GM18519 (cell line): ENCODE data around the gene TEKT1.
"Not testable (repeated sequence)": the region's sequence is repeated elsewhere in the genome, so short reads cannot be mapped to it uniquely, and the experiment has no call there.

Experiments used
- ATAC-seq: cut with Tn5 transposase; IDR thresholded peaks from one replicate; pipeline ENCODE4 v1.9.1; 2021; ENCODE audit warnings: mild to moderate bottlenecking, moderate library complexity; ENCODE audit not compliant: unreplicated experiment, low FRiP score

The TEKT1 gene

GRCh38 chr17:6831661-6832263 lies at the start of gene TEKT1:
Gene TEKT1 (minus strand): TSS chr17:6831729. CDS start chr17:6830376, 1,353 bp downstream.
- ATAC-seq, result no peak

DNA sequence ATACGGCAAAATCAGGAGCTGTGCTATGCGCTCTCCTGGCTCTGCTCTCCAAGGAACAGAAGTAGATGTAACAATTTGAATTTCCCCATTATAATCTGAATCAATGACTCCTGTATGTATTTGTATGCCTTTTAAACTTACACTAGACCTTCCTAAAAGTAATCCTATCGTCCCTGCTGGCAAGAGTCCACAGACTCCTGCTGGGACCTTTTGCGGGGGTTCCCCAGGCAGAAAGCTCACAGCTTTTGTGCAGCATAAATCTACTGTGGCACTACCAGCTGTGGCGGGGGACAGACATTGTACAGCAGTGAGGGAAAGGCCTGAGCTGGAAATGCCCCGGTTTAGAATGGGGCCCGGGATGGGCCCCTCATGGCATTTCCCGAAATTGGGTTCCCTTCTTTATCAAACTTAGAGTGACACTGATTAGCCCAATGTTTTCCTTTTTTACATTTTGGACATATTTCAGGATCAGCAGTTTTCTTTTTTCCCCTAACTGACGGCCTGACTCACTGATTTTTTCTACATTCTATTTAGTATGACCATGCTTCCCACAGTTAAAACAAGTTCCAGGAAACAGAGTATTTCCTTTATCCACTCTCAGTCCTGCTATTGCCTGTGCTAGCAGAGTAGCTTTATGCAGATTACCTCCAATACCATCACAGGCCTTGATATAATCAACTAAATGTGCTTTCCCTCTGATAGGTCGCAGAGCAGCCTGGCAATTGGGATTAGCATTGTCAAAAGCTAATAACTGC lies 47.9 kb upstream of the TEKT1 start:
- ATAC-seq, result not testable (repeated sequence)

DNA sequence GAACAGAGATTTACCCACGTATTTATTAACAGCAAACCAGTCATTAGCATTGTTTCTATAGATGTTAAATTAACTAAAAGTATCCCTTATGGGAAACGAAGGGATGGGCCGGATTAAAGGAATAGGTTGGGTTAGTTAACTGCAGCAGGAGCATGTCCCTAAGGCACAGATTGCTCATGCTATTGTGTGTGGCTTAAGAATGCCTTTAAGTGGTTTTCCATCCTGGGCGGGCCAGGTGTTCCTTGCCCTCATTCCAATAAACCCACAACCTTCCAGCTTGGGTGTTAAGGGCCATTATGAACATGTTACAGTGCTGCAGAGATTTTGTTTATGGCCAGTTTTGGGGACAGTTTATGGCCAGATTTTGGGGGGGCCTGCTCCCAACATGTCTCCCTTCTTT lies 43.7 kb upstream of the TEKT1 start:
- not testable (repeated sequence) for ATAC-seq

- ATAC-seq, result no peak
Observed at GRCh38 chr17:6872936-6873335, 41.4 kb upstream of the TEKT1 start.

DNA sequence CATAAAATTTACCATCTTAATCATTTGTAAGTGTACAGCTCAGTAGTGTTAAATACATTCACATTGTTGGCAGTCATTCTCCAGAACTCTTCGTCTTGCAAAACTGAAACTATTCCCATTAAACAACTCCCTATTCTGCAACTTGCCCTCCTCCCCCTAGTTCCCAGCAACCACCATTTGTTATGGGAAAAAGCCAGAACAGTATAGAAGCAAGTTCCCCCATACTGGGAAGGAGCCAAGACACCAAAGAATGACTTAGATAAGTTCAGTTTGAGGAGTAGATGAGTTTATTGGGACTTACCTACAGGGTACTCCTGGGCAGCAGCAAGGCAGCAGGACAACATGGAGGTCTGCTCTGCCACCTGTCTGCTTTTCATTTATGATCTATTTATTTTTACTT lies 39.3 kb upstream of the TEKT1 start:
- no peak for ATAC-seq

- ATAC-seq, result no peak
Observed at GRCh38 chr17:6868582-6868981, 37.1 kb upstream of the TEKT1 start.

DNA sequence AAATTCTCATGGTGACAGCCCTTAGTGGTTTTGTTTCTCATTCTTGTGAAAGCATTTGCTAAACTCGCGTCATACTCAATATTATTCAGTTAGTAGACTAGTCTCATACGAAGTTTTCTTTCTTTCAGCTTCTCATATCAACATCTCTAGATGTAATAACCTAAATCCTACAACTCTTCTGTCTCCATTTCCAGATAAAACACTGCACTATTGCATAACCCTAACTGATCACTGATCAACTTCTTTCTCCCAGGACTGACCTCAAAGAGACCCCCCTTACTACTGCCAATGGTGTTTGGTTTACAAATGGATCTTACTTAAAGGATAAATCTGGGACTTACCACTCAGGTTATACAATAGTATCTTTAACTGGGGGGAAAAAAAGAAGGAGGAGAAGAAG lies 36.3 kb upstream of the TEKT1 start:
- no peak for ATAC-seq

DNA sequence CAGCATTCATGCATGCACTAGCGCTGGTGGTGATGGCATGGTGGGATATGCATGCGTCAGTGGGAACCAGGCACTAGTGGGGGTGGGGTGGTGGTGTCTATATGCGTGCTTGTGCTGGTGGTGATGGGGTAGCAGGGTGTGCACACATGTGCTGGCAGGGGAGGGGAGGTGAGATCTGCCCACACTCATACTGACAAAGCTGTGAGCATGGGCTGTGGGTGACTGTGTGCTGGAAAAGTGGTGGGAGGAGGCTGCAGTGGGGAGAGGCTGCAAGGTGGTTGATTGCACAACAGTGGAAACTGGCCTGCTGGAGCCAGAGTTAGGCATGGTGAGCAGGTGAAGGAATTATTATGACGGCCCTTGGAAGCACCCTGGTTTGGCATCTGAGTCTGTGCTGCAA lies 31.3 kb upstream of the TEKT1 start:
- ATAC-seq, result no peak

- ATAC-seq, result no peak
Observed at GRCh38 chr17:6862122-6862521, 30.6 kb upstream of the TEKT1 start.

- ATAC-seq, result no peak
Observed at GRCh38 chr17:6857904-6858303, 26.4 kb upstream of the TEKT1 start.

GRCh38 chr17:6857336-6857735 lies 25.8 kb upstream of the TEKT1 start:
- ATAC-seq, result no peak

DNA sequence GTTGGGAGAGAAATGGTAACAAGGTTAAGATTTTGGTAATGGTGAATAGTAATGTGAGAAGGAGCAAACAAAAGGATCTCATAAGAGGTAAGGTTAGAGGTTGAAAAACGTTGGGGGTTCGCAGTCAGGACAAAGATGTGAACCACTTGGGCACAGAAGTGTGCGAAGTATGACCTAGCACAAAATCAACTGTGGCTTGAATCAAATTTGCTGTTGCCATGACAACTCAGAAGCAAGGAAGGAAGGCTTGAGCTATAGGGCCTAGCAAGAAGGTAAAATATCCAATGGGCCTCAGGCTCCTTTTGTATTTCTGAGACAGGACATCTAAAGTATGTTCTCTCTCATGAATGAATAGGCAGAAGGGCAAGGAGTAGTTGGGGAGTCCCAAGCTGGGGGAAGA lies 24.5 kb upstream of the TEKT1 start:
- ATAC-seq, result no peak

DNA sequence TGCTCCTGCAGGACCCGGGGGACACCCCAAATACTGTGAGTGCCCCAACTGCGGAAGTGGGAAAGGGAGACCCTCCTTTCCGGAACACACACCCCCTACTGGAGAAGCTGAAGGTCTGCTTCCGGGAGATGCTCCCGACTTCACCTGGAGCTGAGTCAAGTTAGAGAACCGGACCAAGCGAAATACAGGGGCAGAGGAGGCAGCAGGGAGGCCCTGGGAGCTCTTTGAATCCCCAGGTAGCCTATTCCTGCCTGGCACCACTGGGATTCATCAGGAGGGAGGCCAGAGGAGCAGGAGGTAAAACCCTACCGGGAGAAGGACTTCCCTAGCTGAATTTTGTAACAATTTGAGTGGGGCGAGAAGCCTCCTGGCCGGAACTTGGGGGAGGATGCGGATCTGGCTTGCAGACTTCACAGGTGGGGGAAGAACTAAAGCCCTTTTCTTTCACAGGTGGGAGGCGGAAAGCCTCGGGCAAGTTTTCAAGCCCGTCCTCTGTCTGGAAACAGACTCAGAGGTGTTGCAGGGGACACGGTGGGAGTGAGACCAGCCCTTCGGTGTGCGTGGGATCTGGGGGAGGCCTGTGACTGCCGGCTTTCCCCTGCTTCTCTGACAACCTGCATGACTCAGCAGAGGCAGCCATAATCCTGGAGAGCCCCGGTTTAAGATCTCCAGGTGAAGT lies 22.4 kb upstream of the TEKT1 start:
- ATAC-seq, result no peak

- ATAC-seq, result not testable (repeated sequence)
Observed at GRCh38 chr17:6848545-6849179, 17.1 kb upstream of the TEKT1 start.

GRCh38 chr17:6846138-6846537 lies 14.6 kb upstream of the TEKT1 start:
- ATAC-seq, result not testable (repeated sequence)

DNA sequence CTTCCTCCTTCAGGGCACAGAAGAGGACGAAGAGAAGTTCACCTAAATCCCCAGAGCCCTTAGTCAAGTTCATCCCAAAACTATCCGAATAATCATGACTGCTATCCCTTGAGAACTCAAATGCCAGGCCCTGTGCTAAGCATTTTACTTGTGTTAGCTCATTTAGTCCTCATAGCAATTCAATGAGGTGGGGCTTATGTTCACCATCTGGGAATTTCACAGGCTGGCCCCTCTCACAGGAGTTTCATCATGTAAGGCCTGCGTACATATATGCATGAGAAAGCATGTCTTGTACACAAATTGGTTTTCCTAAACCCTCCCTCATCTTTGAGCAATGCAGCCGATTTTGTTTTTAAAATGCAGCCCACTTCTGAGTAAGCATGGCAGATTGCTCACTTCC lies 12.9 kb upstream of the TEKT1 start:
- ATAC-seq, result not testable (repeated sequence)

DNA sequence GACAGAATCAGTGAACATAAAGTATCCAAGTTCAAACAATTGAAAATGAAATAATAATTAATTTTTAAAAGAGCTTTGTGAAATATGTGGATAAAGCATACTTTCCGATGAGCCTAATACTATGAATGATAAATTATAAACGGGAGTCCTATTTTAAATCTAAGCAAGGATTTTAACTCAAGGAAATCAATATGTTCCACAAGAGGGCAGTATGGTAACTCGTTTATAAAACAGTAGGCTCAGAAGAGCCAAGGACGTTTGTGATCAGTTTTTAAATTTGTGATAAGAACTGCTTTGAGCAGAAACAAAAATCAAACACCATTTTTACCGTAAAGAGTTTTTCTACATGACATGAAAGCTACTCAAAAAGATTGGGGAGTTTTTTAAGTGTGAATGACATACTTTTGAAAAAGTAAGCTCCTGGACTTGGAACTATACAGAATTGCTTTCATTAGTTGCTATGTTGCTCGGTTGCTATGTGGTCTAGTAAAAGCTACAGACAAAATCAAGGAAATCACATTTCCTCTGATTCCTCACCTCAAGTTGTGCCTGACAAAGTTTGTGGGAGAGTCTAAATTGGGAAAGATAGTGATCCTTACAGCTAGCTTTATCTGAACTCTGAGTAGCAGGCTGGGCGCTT lies 11.8 kb upstream of the TEKT1 start:
- ATAC-seq, result no peak

GRCh38 chr17:6841769-6842168 lies 10.2 kb upstream of the TEKT1 start:
- not testable (repeated sequence) for ATAC-seq

DNA sequence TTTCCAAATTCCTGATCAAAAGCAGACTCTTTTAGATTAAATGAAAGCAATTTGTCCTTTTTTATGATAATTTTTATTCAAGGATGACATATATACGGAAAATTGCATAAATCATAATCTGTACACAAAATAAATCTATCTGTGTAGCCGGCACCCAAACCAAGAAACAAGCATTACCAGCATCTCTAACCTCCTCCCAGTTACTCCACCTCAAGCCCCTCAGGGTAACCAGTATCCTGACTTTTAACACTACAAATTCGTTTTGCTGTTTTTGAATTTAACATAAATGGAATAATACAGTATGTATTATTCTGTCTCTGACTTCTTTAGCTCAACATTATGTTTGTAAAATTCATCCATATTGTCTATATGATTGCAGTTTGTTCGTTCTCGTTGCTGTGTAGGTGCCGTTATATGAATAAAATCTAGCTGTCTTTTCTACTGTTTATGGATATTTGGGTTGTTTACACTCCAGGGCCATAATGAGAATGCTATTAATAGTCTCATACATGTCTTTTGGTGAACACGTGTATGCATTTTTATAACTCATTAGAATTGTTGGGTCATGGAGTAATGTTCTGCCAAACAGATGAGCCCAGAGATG lies 1.0 kb downstream of the TEKT1 start:
- no peak for ATAC-seq

DNA sequence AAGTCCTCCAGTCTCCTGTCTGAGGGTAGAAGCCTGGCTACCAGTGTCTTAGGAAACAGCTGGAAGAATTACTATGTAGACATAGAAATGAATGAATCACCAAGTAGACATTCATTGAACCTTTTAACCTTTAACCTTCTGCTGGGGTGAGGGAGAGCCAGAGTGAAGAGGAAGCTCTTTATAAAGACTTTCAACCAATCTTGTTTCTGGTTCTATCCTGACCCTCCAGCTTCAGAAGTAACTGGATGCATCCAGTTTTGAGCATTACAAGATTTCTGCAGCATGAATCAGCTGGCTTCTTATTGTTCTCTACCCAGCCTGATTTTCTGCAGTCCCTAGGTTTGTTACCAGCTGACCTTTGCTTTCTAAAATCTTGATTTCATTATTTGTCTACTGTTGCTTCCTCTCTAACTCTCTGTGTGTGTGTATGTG lies 8.5 kb downstream of the TEKT1 start:
- ATAC-seq, result no peak
